K562 (cell line): ENCODE measurements around the gene POP5. TPM values are rescaled to one million over a fixed set of nuclear protein-coding genes. Genes with fewer than 3 reads are reported as not detected.

Experiments
- ARID4B ChIP-seq: sonication (generic); formaldehyde crosslinking; IDR thresholded peaks from 2 replicates; pipeline ENCODE4 v1.8.0; 2022; ENCODE audit warnings: mild to moderate bottlenecking, missing genetic modification reagents
- CTCF ChIP-seq, 3 experiments: IDR thresholded peaks in 2 of 3; conservative IDR thresholded peaks in 1 of 3; 2 replicates each; pipeline ENCODE4 v1.5.1; 2011 to 2012; ENCODE audit warnings: low read length in 3 of 3, mild to moderate bottlenecking in 3 of 3, control low read depth in 2 of 3, improper control_type of control experiment in 1 of 3, inconsistent platforms in 1 of 3, low read depth in 1 of 3, mixed read lengths in 1 of 3, moderate library complexity in 1 of 3; ENCODE audit not compliant: insufficient read depth in 2 of 3
- JUN ChIP-seq, 2 experiments: sonication (generic) in 1 of 2; formaldehyde crosslinking in 1 of 2; IDR thresholded peaks; 2 replicates each; pipeline versions ENCODE4 v1.6.1 to v1.8.0; 2012 to 2022; ENCODE audit warnings: borderline replicate concordance in 2 of 2, mild to moderate bottlenecking in 2 of 2, improper control_type of control experiment in 1 of 2, low read depth in 1 of 2, low read length in 1 of 2, missing genetic modification reagents in 1 of 2
- NONO ChIP-seq, 2 experiments: fragments of 200-400 bp in 1 of 2; fragments of 450-650 bp in 1 of 2; formaldehyde crosslinking in 1 of 2; IDR thresholded peaks; 2 replicates each; pipeline ENCODE4 v1.6.1; 2017; ENCODE audit warnings: low read depth in 2 of 2, mild to moderate bottlenecking in 2 of 2, moderate library complexity in 2 of 2, low read length in 1 of 2
- PHB2 ChIP-seq: fragments of 450-650 bp; IDR thresholded peaks from 2 replicates; pipeline ENCODE4 v1.6.1; 2017; ENCODE audit warnings: low read depth
- PHF20 ChIP-seq: fragments of 450-650 bp; IDR thresholded peaks from 2 replicates; pipeline ENCODE4 v1.6.1; 2018; ENCODE audit not compliant: partially characterized antibody
- POLR3G ChIP-seq: IDR thresholded peaks from 2 replicates; pipeline ENCODE4 v1.6.1; 2011; ENCODE audit not compliant: insufficient read length, insufficient replicate concordance; ENCODE audit errors: extremely low read depth
- RCOR1 ChIP-seq, 2 experiments: IDR thresholded peaks; 2 replicates each; pipeline ENCODE4 v1.6.1; 2012; ENCODE audit warnings: low read depth in 2 of 2, low read length in 2 of 2, borderline replicate concordance in 1 of 2, improper control_type of control experiment in 1 of 2
- REST ChIP-seq, 2 experiments: fragments of 450-650 bp; formaldehyde crosslinking in 1 of 2; IDR thresholded peaks; 2 replicates each; pipeline versions ENCODE4 v1.4.0 to v1.6.1; 2014 to 2020; ENCODE audit warnings: mild to moderate bottlenecking in 2 of 2, borderline replicate concordance in 1 of 2, low read depth in 1 of 2
- SNAPC5 ChIP-seq: fragments of 250-450 bp; sonication (Bioruptor Pico); IDR thresholded peaks from 2 replicates; pipeline ENCODE4 v1.8.0; 2021; ENCODE audit warnings: moderate library complexity, mild to moderate bottlenecking, inconsistent platforms
- SUPT5H ChIP-seq: fragments of 450-650 bp; IDR thresholded peaks from 2 replicates; pipeline ENCODE4 v1.6.1; 2016
- polyA plus RNA-seq, 8 experiments: library from polyadenylated mRNA; depleted of rRNA in 4 of 8; stranded (reverse) in 5 of 8; unstranded in 3 of 8; fragments of >200 nt; fragmentation: Nextera tagmentation in 2 of 8; fragmentation: Illumina TruSeq in 1 of 8; extraction: Ambion mirVana in 2 of 8; extraction: Trizol in 1 of 8; gene quantifications; 2 replicates each; pipeline versions ENCODE4 v1.2.1 to v1.2.3, GENCODE V29; 2011 to 2014; ENCODE audit warnings: inconsistent platforms in 1 of 8, missing spikeins in 1 of 8
- total RNA-seq, 7 experiments: library from RNA; depleted of rRNA in 6 of 7; stranded (reverse); fragments of >200 nt in 6 of 7; fragmentation: Illumina TruSeq in 2 of 7; extraction: Trizol in 2 of 7; gene quantifications; 2 replicates each; pipeline versions ENCODE4 v1.2.1 to v1.2.3, GENCODE V29; 2011 to 2021; ENCODE audit warnings: low replicate concordance in 1 of 7

Gene POP5
- total and polyA plus RNA-seq, 9 of the 15 experiments (the other 6 are each of a cell fraction or from before 2014, with no cell fraction given): 57.5 to 253 (median 73.8) TPM

- TF ChIP-seq REST (IDR thresholded peaks at IDR 0.05; ENCODE audit: borderline replicate concordance) (no peak), REST (CRISPR knock-in tag; IDR thresholded peaks at IDR 0.05; ENCODE audit: low read depth) (0 out of 2 replicates have a peak, but pooled peaks have one; percentile 29), CTCF (IDR thresholded peaks at IDR 0.05 in 2 of 3, conservative IDR thresholded peaks at IDR 0.05 in 1 of 3; ENCODE audit: insufficient read depth in 2 of 3, low read depth in 1 of 3, low read length in 3 of 3) (no peak), SUPT5H (peak; percentile 97), POLR3G (no peak), ARID4B (CRISPR knock-in tag) (0 out of 2 replicates have a peak, but pooled peaks have one; percentile 36), SNAPC5 (CRISPR knock-in tag) (no peak), JUN (IDR thresholded peaks at IDR 0.05; ENCODE audit: borderline replicate concordance, low read depth, low read length) (peak; percentile 67), JUN (CRISPR knock-in tag; IDR thresholded peaks at IDR 0.05; ENCODE audit: borderline replicate concordance) (peak; percentile 85; the same call in 1 of the 2 replicates), RCOR1 (IDR thresholded peaks at IDR 0.05; ENCODE audit: borderline replicate concordance in 1 of 2, low read depth in 2 of 2, low read length in 2 of 2) (peak in 1 of 2 experiments; percentile 55; a peak in 1 of 4 replicates), NONO (IDR thresholded peaks at IDR 0.05; ENCODE audit: low read depth in 2 of 2, low read length in 1 of 2) (no peak), PHF20 (peak; percentile 87), PHB2 (no peak)
Measured at GRCh38 chr12:120528861-120529525, 52.2 kb downstream of the POP5 start, which contains the start of gene COQ5 (continued).
